ENCODE data around the gene TCF7L1. TPM values are rescaled to one million over a fixed set of nuclear protein-coding genes. Genes with fewer than 3 reads are reported as not detected.

TCF7L1 gene
- total RNA-seq, 1 donor from 2014 or later: 3.5 TPM

- DNase-seq (ENCODE audit: low read depth, low spot score): peak; percentile 98
These were observed 221.3 kb downstream of the TCF7L1 start, which contains the start of the genes ELMOD3 and RETSAT for GRCh38 chr2:85354286-85355072. TSS of gene ELMOD3 (plus strand) at chr2:85354769. CDS start at chr2:85357199, 2,430 bp downstream. TSS of gene RETSAT (minus strand) at chr2:85354528. CDS start at chr2:85354507, 21 bp downstream.

GRCh38 chr2:85355073-85355410 lies 221.8 kb downstream of the TCF7L1 start:
- DNase-seq (ENCODE audit: low read depth, low spot score): no peak

DNA sequence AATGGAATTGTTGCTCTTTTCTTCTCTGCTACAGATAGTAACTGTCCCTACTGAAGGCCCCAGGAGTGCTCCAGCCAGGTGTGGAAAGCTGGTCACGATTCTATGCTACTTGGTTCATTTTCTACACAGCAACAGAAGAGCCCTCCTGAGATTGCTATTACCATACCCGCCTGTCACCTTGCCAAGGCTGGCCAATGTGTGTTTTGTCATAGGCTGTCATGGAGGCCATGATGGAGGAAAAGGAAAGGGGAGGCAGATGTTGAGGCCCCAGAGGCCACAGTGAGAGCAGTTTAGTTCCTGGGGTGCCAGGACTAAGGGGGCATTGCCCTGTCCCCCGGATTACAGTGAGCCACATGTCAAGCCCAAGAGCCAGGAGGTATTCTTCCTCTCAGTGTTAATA lies 222.3 kb downstream of the TCF7L1 start:
- DNase-seq (ENCODE audit: low read depth, low spot score): no peak

DNA sequence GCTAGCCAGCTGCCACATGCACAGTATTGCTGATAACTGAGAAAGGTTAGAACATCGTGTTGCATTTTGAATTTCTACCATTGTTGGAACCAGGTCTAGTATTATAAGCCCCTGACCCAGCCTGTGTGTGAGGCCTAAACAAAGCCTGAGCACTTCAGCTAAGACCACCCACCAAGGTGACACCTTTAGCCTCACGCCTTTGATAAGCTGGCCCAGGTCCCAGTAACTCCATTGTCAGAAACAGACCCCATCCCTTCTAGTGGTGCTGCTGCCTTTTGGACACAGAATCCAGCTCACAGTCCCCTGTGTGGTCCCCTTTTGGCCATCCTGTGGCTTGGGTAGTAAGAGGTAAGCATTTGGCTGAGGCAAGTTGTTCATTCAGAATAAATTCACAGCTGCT lies 223.0 kb downstream of the TCF7L1 start:
- no peak for DNase-seq (ENCODE audit: low read depth, low spot score)

DNA sequence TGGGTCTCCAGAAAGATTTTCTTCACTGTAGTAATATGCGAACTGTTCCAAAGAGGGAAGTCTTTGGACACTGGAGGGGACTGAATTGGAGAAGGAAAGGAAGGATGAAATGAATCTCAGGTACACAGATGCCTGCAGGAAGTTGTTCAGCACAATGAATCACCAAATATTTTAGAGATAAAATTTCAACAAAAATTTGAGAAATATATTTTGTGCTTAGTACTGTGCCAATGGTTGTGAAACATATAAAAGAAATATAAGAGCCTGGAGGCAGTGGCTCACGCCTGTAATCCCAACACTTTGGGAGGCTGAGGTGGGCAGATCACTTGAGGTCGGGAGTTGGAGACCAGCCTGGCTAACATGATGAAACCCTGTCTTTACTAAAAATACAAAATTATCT lies 224.5 kb downstream of the TCF7L1 start:
- DNase-seq (ENCODE audit: low read depth, low spot score): no peak

Other genes starting within 250 kb of the TCF7L1 start
- gene TMSB10, start 227.7 kb upstream of the TCF7L1 start, total RNA-seq: 6,195 and 8,135 TPM in 2 replicates
- 65.4 and 70.3 TPM in 2 replicates for gene KCMF1, start 162.2 kb upstream of the TCF7L1 start, total RNA-seq
- 132 and 163 TPM in 2 replicates for gene TGOLN2, start 194.6 kb downstream of the TCF7L1 start, total RNA-seq
- gene RETSAT, start 221.1 kb downstream of the TCF7L1 start, total RNA-seq: 36.3 and 67.8 TPM in 2 replicates
- 8.3 and 17.9 TPM in 2 replicates for gene ELMOD3, start 221.4 kb downstream of the TCF7L1 start, total RNA-seq

All from pulmonary artery endothelial cell (primary cell).